H9 (cell line): Measurements from ENCODE around the gene LPAR1. TPM values are rescaled to one million over a fixed set of nuclear protein-coding genes. Genes with fewer than 3 reads are reported as not detected.

Source experiments
- DNase-seq: peaks from one replicate; pipeline ENCODE4 v3.0.0-alpha.2; 2017
- H2AFZ ChIP-seq: one replicate; pipeline ENCODE4 v1.6.1; 2013; ENCODE audit warnings: mild to moderate bottlenecking, low read length, control low read depth, moderate library complexity
- H2AK5ac ChIP-seq: 2 replicates; pipeline ENCODE4 v1.6.1; 2013; ENCODE audit warnings: low read length, control low read depth, mixed read lengths; ENCODE audit not compliant: insufficient read length
- H2BK120ac ChIP-seq: one replicate; pipeline ENCODE4 v1.6.1; 2013; ENCODE audit warnings: low read depth, mild to moderate bottlenecking, low read length, control low read depth, inconsistent platforms; ENCODE audit not compliant: poor library complexity, severe bottlenecking
- H2BK12ac ChIP-seq: 2 replicates; pipeline ENCODE4 v1.6.1; 2013; ENCODE audit warnings: low read length, control low read depth, mixed read lengths, low read depth; ENCODE audit not compliant: insufficient read length
- H2BK15ac ChIP-seq: 2 replicates; pipeline ENCODE4 v1.6.1; 2013; ENCODE audit warnings: low read depth, low read length, control low read depth
- H2BK20ac ChIP-seq: one replicate; pipeline ENCODE4 v1.6.1; 2013; ENCODE audit warnings: low read depth, mild to moderate bottlenecking, low read length, control low read depth, inconsistent platforms; ENCODE audit not compliant: poor library complexity, severe bottlenecking
- H2BK5ac ChIP-seq: 2 replicates; pipeline ENCODE4 v1.6.1; 2013; ENCODE audit warnings: low read length, control low read depth, mixed read lengths; ENCODE audit not compliant: insufficient read length
- H3K14ac ChIP-seq: 2 replicates; pipeline ENCODE4 v1.6.1; 2013; ENCODE audit warnings: low read length, control low read depth; ENCODE audit not compliant: insufficient read depth
- H3K18ac ChIP-seq: 2 replicates; pipeline ENCODE4 v1.6.1; 2013; ENCODE audit warnings: low read depth, mild to moderate bottlenecking, mixed read lengths, low read length, control low read depth; ENCODE audit not compliant: insufficient read length
- H3K23ac ChIP-seq: 2 replicates; pipeline ENCODE4 v1.6.1; 2013; ENCODE audit warnings: low read length, control low read depth, mixed read lengths, low read depth; ENCODE audit not compliant: insufficient read length
- H3K23me2 ChIP-seq: 2 replicates; pipeline ENCODE4 v1.6.1; 2013; ENCODE audit warnings: low read depth, mild to moderate bottlenecking, mixed read lengths, low read length, control low read depth; ENCODE audit not compliant: insufficient read length, poor library complexity, severe bottlenecking
- H3K27ac ChIP-seq: 2 replicates; pipeline ENCODE4 v1.5.1; 2013; ENCODE audit warnings: low read length, control low read depth, mixed read lengths, low read depth; ENCODE audit not compliant: insufficient read length
- H3K27me3 ChIP-seq: 2 replicates; pipeline ENCODE4 v1.6.1; 2013; ENCODE audit warnings: low read length, control low read depth, inconsistent platforms; ENCODE audit not compliant: insufficient read depth
- H3K4ac ChIP-seq: 2 replicates; pipeline ENCODE4 v1.6.1; 2013; ENCODE audit warnings: low read depth, mild to moderate bottlenecking, control low read depth, inconsistent platforms, low read length, moderate library complexity
- H3K4me1 ChIP-seq: 2 replicates; pipeline ENCODE4 v1.6.1; 2013; ENCODE audit warnings: low read length, control low read depth, inconsistent platforms; ENCODE audit not compliant: insufficient read depth
- H3K4me2 ChIP-seq: 2 replicates; pipeline ENCODE4 v1.6.1; 2013; ENCODE audit warnings: low read length, control low read depth, mixed read lengths; ENCODE audit not compliant: insufficient read length, insufficient read depth
- H3K56ac ChIP-seq: 2 replicates; pipeline ENCODE4 v1.6.1; 2013; ENCODE audit warnings: low read depth, mild to moderate bottlenecking, mixed read lengths, low read length, control low read depth; ENCODE audit not compliant: insufficient read length
- H3K79me1 ChIP-seq: 2 replicates; pipeline ENCODE4 v1.6.1; 2013; ENCODE audit warnings: low read depth, mild to moderate bottlenecking, moderate library complexity, low read length, control low read depth, inconsistent platforms; ENCODE audit not compliant: insufficient read depth, poor library complexity, severe bottlenecking
- H3K79me2 ChIP-seq: 2 replicates; pipeline ENCODE4 v1.6.1; 2013; ENCODE audit warnings: low read length, control low read depth, inconsistent platforms; ENCODE audit not compliant: insufficient read depth
- H3K9ac ChIP-seq: 2 replicates; pipeline ENCODE4 v1.6.1; 2013; ENCODE audit warnings: low read length, control low read depth, mixed read lengths; ENCODE audit not compliant: insufficient read length; ENCODE audit errors: extremely low read depth
- H3K9me3 ChIP-seq: one replicate; pipeline ENCODE4 v1.6.1; 2013; ENCODE audit warnings: low read depth, low read length, inconsistent platforms; ENCODE audit not compliant: control insufficient read depth
- H3T11ph ChIP-seq: one replicate; pipeline ENCODE4 v1.6.1; 2013; ENCODE audit warnings: mild to moderate bottlenecking, low read length, control low read depth, inconsistent platforms
- H4K20me1 ChIP-seq: one replicate; pipeline ENCODE4 v1.6.1; 2013; ENCODE audit not compliant: control insufficient read depth, insufficient read length, insufficient read depth
- H4K5ac ChIP-seq: 2 replicates; pipeline ENCODE4 v1.6.1; 2013; ENCODE audit warnings: low read depth, mild to moderate bottlenecking, mixed read lengths, low read length, control low read depth; ENCODE audit not compliant: insufficient read length
- H4K8ac ChIP-seq: replicated peaks from 2 replicates; pipeline ENCODE4 v1.6.1; 2013; ENCODE audit warnings: low read length, control low read depth, mixed read lengths, low read depth; ENCODE audit not compliant: insufficient read length
- H4K91ac ChIP-seq: 2 replicates; pipeline ENCODE4 v1.6.1; 2013; ENCODE audit warnings: low read depth, mild to moderate bottlenecking, moderate library complexity, mixed read lengths, low read length, control low read depth; ENCODE audit not compliant: insufficient read length
- H3K27ac Mint-ChIP-seq, 3 experiments: 2 replicates in 2 of 3; 3 replicates in 1 of 3; pipeline ENCODE4 v1.8.0; 2020 to 2021; ENCODE audit warnings: mixed read lengths in 3 of 3, mild to moderate bottlenecking in 1 of 3, moderate library complexity in 1 of 3
- H3K27me3 Mint-ChIP-seq: 2 replicates; pipeline ENCODE4 v1.8.0; 2021; ENCODE audit warnings: low read depth, mild to moderate bottlenecking, moderate library complexity, mixed read lengths
- H3K36me3 Mint-ChIP-seq, 3 experiments: 2 replicates in 2 of 3; 3 replicates in 1 of 3; pipeline ENCODE4 v1.8.0; 2020 to 2021; ENCODE audit warnings: low read depth in 3 of 3, mixed read lengths in 3 of 3; ENCODE audit not compliant: insufficient read depth in 1 of 3
- H3K4me1 Mint-ChIP-seq, 2 experiments: 2 replicates each; pipeline ENCODE4 v1.8.0; 2020; ENCODE audit warnings: mixed read lengths in 2 of 2
- H3K4me3 Mint-ChIP-seq, 2 experiments: 2 replicates in 1 of 2; 3 replicates in 1 of 2; pipeline ENCODE4 v1.8.0; 2020 to 2021; ENCODE audit warnings: mild to moderate bottlenecking in 2 of 2, mixed read lengths in 2 of 2, moderate library complexity in 1 of 2
- H3K9me3 Mint-ChIP-seq, 2 experiments: 2 replicates in 1 of 2; 3 replicates in 1 of 2; pipeline ENCODE4 v1.8.0; 2020; ENCODE audit warnings: mild to moderate bottlenecking in 2 of 2, mixed read lengths in 2 of 2, moderate library complexity in 1 of 2
- CTCF ChIP-seq: fragments of 200-600 bp; sonication (generic); conservative IDR thresholded peaks from 3 replicates; pipeline ENCODE4 v1.8.0; 2021; ENCODE audit warnings: antibody characterized with exemption, mild to moderate bottlenecking
- WGBS: extraction: QIAGEN DNeasy Blood & Tissue Kit; methylation state at CpG from one replicate; pipeline ENCODE4 v1.1.7; 2013; ENCODE audit warnings: missing lambda C conversion rate, low lambda C conversion rate, mixed read lengths; ENCODE audit not compliant: insufficient read length; ENCODE audit errors: extremely low coverage; 5-methylcytosine and 5-hydroxymethylcytosine counted together
- total RNA-seq: library from RNA; stranded (reverse); gene quantifications from 2 replicates; pipeline ENCODE4 v1.2.1, GENCODE V29; 2021

Gene LPAR1
- total RNA-seq, 1 experiment from 2014 or later: 1.3 TPM

- H3K9me3 Mint-ChIP-seq: no peaks in the 10 kb centered on the region
- no peak overlapping the region for H3K27ac Mint-ChIP-seq
- no CpG with 5 or more reads among the region's 1 CpG for WGBS
- H3K18ac ChIP-seq: no peak overlapping the region
- H3K56ac ChIP-seq: no peak overlapping the region
- H3K4me2 ChIP-seq: no peak overlapping the region
- no peak overlapping the region for H3K4me3 Mint-ChIP-seq
- no peaks in the 10 kb centered on the region for H3K9me3 ChIP-seq
- H3K4me1 ChIP-seq: no peaks in the 10 kb centered on the region
- H3T11ph ChIP-seq: no peak overlapping the region
- no peak overlapping the region for H2BK5ac ChIP-seq
- H2AK5ac ChIP-seq: no peak overlapping the region
- no peaks in the 10 kb centered on the region for H4K20me1 ChIP-seq
- no peaks in the 10 kb centered on the region for H3K27me3 Mint-ChIP-seq
- no peak for DNase-seq
- no peak overlapping the region for H2BK120ac ChIP-seq
- H3K23me2 ChIP-seq: no peaks in the 10 kb centered on the region
- H3K36me3 Mint-ChIP-seq: no peaks in the 10 kb centered on the region
- H3K79me2 ChIP-seq: no peaks in the 10 kb centered on the region
- no peak overlapping the region for H3K4ac ChIP-seq
- no peak overlapping the region for H3K9ac ChIP-seq
- H2BK15ac ChIP-seq: no peak overlapping the region
- H3K4me1 Mint-ChIP-seq: no peaks in the 10 kb centered on the region
- H2AFZ ChIP-seq: no peak overlapping the region
- H2BK12ac ChIP-seq: no peak overlapping the region
- H3K27me3 ChIP-seq: no peaks in the 10 kb centered on the region
- H3K79me1 ChIP-seq: no peaks in the 10 kb centered on the region
- no peak overlapping the region for H2BK20ac ChIP-seq
- no peak overlapping the region for H3K27ac ChIP-seq
- H4K8ac ChIP-seq: no peak overlapping the region
- H3K14ac ChIP-seq: no peak overlapping the region
- H4K5ac ChIP-seq: no peak overlapping the region
- no peak overlapping the region for H4K91ac ChIP-seq
- no peak overlapping the region for H3K23ac ChIP-seq
- no peak for TF ChIP-seq CTCF
Observed at GRCh38 chr9:110844121-110844520, 194.1 kb downstream of the LPAR1 start.
